ENCODE measurements around the gene TRMT11.
A peak's percentile ranks its signal among the peaks of the same experiment; 100 is the strongest.

DNA sequence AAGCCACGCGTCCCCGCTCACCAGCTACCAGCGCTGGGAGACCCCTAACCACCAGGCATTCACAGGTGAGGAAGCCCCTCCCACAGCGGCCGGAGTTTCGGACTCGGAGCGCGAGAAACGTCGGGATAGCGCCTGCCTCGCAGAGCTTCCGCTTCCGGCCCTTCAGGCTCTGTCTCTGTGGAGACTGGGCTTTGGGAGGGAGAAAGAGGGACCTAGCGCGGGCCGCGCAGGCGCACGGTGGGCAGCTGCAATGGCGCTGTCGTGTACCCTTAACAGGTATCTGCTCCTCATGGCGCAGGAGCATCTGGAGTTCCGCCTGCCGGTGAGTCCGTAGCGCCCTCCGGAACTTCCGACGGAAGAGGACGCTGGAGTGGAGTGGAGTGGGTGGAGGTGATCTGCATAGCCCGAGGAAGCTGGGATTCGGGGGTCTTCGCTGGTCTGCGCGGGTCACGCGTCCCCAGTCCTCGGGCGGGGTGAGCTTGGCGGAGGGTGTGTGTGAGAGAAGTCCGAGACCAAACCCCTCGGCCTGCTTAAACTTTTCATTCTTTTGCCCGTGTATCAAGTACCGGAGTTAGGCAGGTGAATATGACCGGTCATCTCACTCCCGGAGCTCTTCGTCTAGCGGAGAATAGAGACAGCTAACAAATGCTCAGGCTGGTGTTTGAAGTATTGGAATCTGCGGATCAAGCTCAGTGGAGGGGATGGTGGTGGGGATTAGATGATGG, at the start of gene TRMT11:
- TF ChIP-seq, protein P1, sequence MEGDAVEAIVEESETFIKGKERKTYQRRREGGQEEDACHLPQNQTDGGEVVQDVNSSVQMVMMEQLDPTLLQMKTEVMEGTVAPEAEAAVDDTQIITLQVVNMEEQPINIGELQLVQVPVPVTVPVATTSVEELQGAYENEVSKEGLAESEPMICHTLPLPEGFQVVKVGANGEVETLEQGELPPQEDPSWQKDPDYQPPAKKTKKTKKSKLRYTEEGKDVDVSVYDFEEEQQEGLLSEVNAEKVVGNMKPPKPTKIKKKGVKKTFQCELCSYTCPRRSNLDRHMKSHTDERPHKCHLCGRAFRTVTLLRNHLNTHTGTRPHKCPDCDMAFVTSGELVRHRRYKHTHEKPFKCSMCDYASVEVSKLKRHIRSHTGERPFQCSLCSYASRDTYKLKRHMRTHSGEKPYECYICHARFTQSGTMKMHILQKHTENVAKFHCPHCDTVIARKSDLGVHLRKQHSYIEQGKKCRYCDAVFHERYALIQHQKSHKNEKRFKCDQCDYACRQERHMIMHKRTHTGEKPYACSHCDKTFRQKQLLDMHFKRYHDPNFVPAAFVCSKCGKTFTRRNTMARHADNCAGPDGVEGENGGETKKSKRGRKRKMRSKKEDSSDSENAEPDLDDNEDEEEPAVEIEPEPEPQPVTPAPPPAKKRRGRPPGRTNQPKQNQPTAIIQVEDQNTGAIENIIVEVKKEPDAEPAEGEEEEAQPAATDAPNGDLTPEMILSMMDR (IDR thresholded peaks at IDR 0.05 in 2 of 3, conservative IDR thresholded peaks at IDR 0.05 in 1 of 3; ENCODE audit: control insufficient read depth in 2 of 3, extremely low read depth in 1 of 3, insufficient read depth in 1 of 3, low read depth in 3 of 3, low read length in 3 of 3), result no peak
- TF ChIP-seq NR2F1 (conservative IDR thresholded peaks at IDR 0.05), result no peak; the same call in 1 of the 2 replicates
- no peak for TF ChIP-seq NR2C1 (IDR thresholded peaks at IDR 0.05)
- TF ChIP-seq, protein P2, sequence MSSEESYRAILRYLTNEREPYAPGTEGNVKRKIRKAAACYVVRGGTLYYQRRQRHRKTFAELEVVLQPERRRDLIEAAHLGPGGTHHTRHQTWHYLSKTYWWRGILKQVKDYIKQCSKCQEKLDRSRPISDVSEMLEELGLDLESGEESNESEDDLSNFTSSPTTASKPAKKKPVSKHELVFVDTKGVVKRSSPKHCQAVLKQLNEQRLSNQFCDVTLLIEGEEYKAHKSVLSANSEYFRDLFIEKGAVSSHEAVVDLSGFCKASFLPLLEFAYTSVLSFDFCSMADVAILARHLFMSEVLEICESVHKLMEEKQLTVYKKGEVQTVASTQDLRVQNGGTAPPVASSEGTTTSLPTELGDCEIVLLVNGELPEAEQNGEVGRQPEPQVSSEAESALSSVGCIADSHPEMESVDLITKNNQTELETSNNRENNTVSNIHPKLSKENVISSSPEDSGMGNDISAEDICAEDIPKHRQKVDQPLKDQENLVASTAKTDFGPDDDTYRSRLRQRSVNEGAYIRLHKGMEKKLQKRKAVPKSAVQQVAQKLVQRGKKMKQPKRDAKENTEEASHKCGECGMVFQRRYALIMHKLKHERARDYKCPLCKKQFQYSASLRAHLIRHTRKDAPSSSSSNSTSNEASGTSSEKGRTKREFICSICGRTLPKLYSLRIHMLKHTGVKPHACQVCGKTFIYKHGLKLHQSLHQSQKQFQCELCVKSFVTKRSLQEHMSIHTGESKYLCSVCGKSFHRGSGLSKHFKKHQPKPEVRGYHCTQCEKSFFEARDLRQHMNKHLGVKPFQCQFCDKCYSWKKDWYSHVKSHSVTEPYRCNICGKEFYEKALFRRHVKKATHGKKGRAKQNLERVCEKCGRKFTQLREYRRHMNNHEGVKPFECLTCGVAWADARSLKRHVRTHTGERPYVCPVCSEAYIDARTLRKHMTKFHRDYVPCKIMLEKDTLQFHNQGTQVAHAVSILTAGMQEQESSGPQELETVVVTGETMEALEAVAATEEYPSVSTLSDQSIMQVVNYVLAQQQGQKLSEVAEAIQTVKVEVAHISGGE (CRISPR knock-in tag; IDR thresholded peaks at IDR 0.05), result peak; percentile 70; the same call in 1 of the 2 replicates
- TF ChIP-seq CHD4 (IDR thresholded peaks at IDR 0.05), result no peak
- TF ChIP-seq EZH2 (IDR thresholded peaks at IDR 0.05; ENCODE audit: borderline replicate concordance, control insufficient read depth, low read depth, low read length), result no peak
- TF ChIP-seq ZNF24 (IDR thresholded peaks at IDR 0.05), result no peak
